ENCODE measurements around the gene VAMP8. TPM values are rescaled to one million over a fixed set of nuclear protein-coding genes. Genes with fewer than 3 reads are reported as not detected.

The VAMP8 gene
- total RNA-seq, 2 donors from 2014 or later, result 80.4 to 146 TPM

GRCh38 chr2:85538507-85539360 is 38.7 kb upstream of the VAMP8 start, which contains the start of gene MAT2A:
Gene MAT2A (plus strand): TSS chr2:85539168. CDS start chr2:85539288, 120 bp downstream.
- H3K27ac Mint-ChIP-seq, result peak within 1 kb of the TSS; percentile 99
- peaks cover 39% of the 10 kb centered on the region for H3K36me3 Mint-ChIP-seq (ENCODE audit: low read depth)
- peaks cover 22% of the 10 kb centered on the region for H3K4me1 ChIP-seq (ENCODE audit: control insufficient read depth, insufficient read depth, low read length)
- peak; percentile 85 for TF ChIP-seq CTCF (conservative IDR thresholded peaks at IDR 0.05)
- H3K27me3 Mint-ChIP-seq (ENCODE audit: insufficient read depth), result no peaks in the 10 kb centered on the region
- no peaks in the 10 kb centered on the region for H3K9me3 Mint-ChIP-seq
- peak within 1 kb of the TSS; percentile 100 for H3K27ac ChIP-seq (ENCODE audit: low read depth, low read length)
- no peaks in the 10 kb centered on the region for H3K9me3 ChIP-seq (ENCODE audit: control insufficient read depth, low read length)
- peaks cover 33% of the 10 kb centered on the region for H3K36me3 ChIP-seq (ENCODE audit: control insufficient read depth, insufficient read depth, low read length)
- peak within 1 kb of the TSS; percentile 98 for H3K9ac ChIP-seq (ENCODE audit: extremely low read depth, low read length, poor library complexity, severe bottlenecking)
- peak within 1 kb of the TSS; percentile 99 for H3K4me3 ChIP-seq (ENCODE audit: low read length)
- H3K27me3 ChIP-seq (ENCODE audit: control insufficient read depth, insufficient read depth, low read length, poor library complexity, severe bottlenecking), result no peaks in the 10 kb centered on the region
- peak; percentile 99 for DNase-seq
- H3K4me3 Mint-ChIP-seq, result peak within 1 kb of the TSS; percentile 95
- 0% methylated on average over 36 to 92 of the region's 92 CpGs for WGBS, 2 experiments (ENCODE audit: insufficient coverage in 1 of 2, insufficient read length in 1 of 2)
- peaks cover 42% of the 10 kb centered on the region for H3K4me1 Mint-ChIP-seq

DNA sequence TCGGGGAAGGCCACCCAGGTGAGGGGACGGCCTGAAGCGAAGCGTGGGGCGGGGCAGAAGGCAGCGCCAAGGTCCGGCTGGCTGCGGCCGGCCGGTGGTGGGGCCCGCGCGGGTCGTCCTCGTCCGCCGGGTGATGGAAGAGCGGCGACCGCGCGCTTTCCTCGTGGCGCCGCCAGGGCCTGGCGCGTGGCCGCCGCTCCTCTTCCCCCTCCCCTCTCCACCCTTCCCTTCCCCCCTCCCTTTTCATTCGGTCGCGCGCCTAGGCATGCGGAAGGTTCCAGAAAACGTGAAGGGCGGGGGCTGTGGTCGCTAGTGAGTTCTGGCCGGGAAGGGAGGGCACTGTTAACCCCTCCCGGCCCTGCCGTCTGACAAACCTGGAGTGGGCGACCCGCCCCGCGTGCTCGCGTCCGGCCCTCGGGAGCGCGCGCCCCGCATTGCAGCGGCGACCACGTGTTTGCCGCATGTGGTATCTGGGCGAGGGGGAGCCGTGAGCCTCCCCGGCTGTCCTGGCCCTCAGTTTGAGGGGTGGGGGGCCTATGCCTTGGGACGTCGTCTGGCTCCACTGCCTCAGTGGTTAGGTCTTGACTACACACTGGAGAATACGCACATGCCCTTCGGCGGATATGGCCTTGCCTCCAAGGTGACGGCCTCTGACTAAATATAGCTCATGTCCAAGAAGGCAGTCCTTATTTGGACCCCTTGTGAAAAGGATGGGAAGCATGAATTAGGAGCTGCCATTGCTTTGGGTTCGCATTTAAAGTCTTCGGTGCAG is 37.8 kb upstream of the VAMP8 start:
- Histone ChIP-seq H3K36me3 (ENCODE audit: control insufficient read depth, insufficient read depth, low read length) (peaks cover 42% of the 10 kb centered on the region), H3K4me3 (ENCODE audit: low read length) (peak overlapping the region; percentile 99), H3K27me3 (ENCODE audit: control insufficient read depth, insufficient read depth, low read length, poor library complexity, severe bottlenecking) (no peaks in the 10 kb centered on the region), H3K9me3 (ENCODE audit: control insufficient read depth, low read length) (no peaks in the 10 kb centered on the region), H3K4me1 (ENCODE audit: control insufficient read depth, insufficient read depth, low read length) (peaks cover 22% of the 10 kb centered on the region), H3K9ac (ENCODE audit: extremely low read depth, low read length, poor library complexity, severe bottlenecking) (peak overlapping the region; percentile 98), H3K27ac (ENCODE audit: low read depth, low read length) (peak overlapping the region; percentile 100)
- H3K27me3 Mint-ChIP-seq (ENCODE audit: insufficient read depth), result no peaks in the 10 kb centered on the region
- peaks cover 42% of the 10 kb centered on the region for H3K4me1 Mint-ChIP-seq
- peaks cover 47% of the 10 kb centered on the region for H3K36me3 Mint-ChIP-seq (ENCODE audit: low read depth)
- no peaks in the 10 kb centered on the region for H3K9me3 Mint-ChIP-seq
- WGBS, 2 experiments (ENCODE audit: insufficient coverage in 1 of 2, insufficient read length in 1 of 2), result 0% methylated on average over 31 to 67 of the region's 67 CpGs
- TF ChIP-seq CTCF (conservative IDR thresholded peaks at IDR 0.05), result no peak
- H3K4me3 Mint-ChIP-seq, result peak overlapping the region; percentile 95
- DNase-seq, result peak; percentile 73
- H3K27ac Mint-ChIP-seq, result peak overlapping the region; percentile 99

GRCh38 chr2:85540133-85540648 is 37.2 kb upstream of the VAMP8 start:
- Histone ChIP-seq H3K4me1 (ENCODE audit: control insufficient read depth, insufficient read depth, low read length) (peaks cover 22% of the 10 kb centered on the region), H3K27me3 (ENCODE audit: control insufficient read depth, insufficient read depth, low read length, poor library complexity, severe bottlenecking) (no peaks in the 10 kb centered on the region), H3K9ac (ENCODE audit: extremely low read depth, low read length, poor library complexity, severe bottlenecking) (peak overlapping the region; percentile 98), H3K36me3 (ENCODE audit: control insufficient read depth, insufficient read depth, low read length) (peaks cover 45% of the 10 kb centered on the region), H3K4me3 (ENCODE audit: low read length) (peak overlapping the region; percentile 99), H3K27ac (ENCODE audit: low read depth, low read length) (peak overlapping the region; percentile 100), H3K9me3 (ENCODE audit: control insufficient read depth, low read length) (no peaks in the 10 kb centered on the region)
- no peak for DNase-seq
- H3K36me3 Mint-ChIP-seq (ENCODE audit: low read depth), result peaks cover 53% of the 10 kb centered on the region
- no peaks in the 10 kb centered on the region for H3K9me3 Mint-ChIP-seq
- H3K27me3 Mint-ChIP-seq (ENCODE audit: insufficient read depth), result no peaks in the 10 kb centered on the region
- H3K4me1 Mint-ChIP-seq, result peaks cover 42% of the 10 kb centered on the region
- peak overlapping the region; percentile 89 for H3K27ac Mint-ChIP-seq
- peak overlapping the region; percentile 95 for H3K4me3 Mint-ChIP-seq
- WGBS, 2 experiments (ENCODE audit: insufficient coverage in 1 of 2, insufficient read length in 1 of 2), result 3 to 5% methylated on average over 10 to 11 of the region's 11 CpGs
- TF ChIP-seq CTCF (conservative IDR thresholded peaks at IDR 0.05), result no peak

All from endodermal cell (in vitro differentiated cells).